OCI-LY7 (cell line): ENCODE results near the gene GABARAPL1. TPM values are rescaled to one million over a fixed set of nuclear protein-coding genes. Genes with fewer than 3 reads are reported as not detected.

Source experiments
- BruUV-seq: library from RNA; stranded (reverse); fragments of 400-500 nt; replicated peaks from 2 replicates; lab custom pipeline; 2021; lab: Mats Ljungman, UMichigan
- CTCF ChIA-PET: fragments of 300-600 bp; sonication (Branson Sonifier 250); formaldehyde crosslinking; loops from one replicate; lab custom pipeline; 2022; ENCODE audit warnings: antibody characterized with exemption; ENCODE audit not compliant: unreplicated experiment; lab: Charles Lee
- POLR2A ChIA-PET: fragments of 300-600 bp; sonication (Branson Sonifier 250); formaldehyde crosslinking; loops from one replicate; lab custom pipeline; 2022; ENCODE audit warnings: antibody characterized with exemption; lab: Charles Lee
- DNase-seq: peaks from one replicate; pipeline ENCODE4 v3.0.0-alpha.2; 2015; ENCODE audit warnings: low spot score
- H2AFZ ChIP-seq: fragments of 200-600 bp; sonication (generic), shearing (Covaris generic); 2 replicates; pipeline ENCODE4 v1.6.1; 2014; ENCODE audit warnings: mild to moderate bottlenecking, antibody characterized with exemption, low read length, moderate library complexity
- H3K27ac ChIP-seq: fragments of 200-600 bp; sonication (generic); 2 replicates; pipeline ENCODE4 v1.5.1; 2014; ENCODE audit warnings: mixed run types, low read depth, mild to moderate bottlenecking, moderate library complexity, low read length, inconsistent platforms; ENCODE audit not compliant: poor library complexity, severe bottlenecking
- H3K36me3 ChIP-seq: fragments of 200-600 bp; sonication (generic); 2 replicates; pipeline ENCODE4 v1.6.1; 2014; ENCODE audit warnings: mild to moderate bottlenecking, antibody characterized with exemption, low read length, moderate library complexity, mixed read lengths; ENCODE audit not compliant: insufficient read depth
- H3K4me1 ChIP-seq: fragments of 200-600 bp; sonication (generic); 2 replicates; pipeline ENCODE4 v1.5.1; 2014; ENCODE audit warnings: mild to moderate bottlenecking, low read length; ENCODE audit not compliant: insufficient read depth, poor library complexity, severe bottlenecking
- H3K4me2 ChIP-seq: fragments of 200-600 bp; sonication (generic); 2 replicates; pipeline ENCODE4 v1.6.1; 2014; ENCODE audit warnings: mild to moderate bottlenecking, low read length
- H3K4me3 ChIP-seq: fragments of 200-600 bp; sonication (generic); 2 replicates; pipeline ENCODE4 v1.5.1; 2014; ENCODE audit warnings: mild to moderate bottlenecking, low read depth, low read length; ENCODE audit not compliant: poor library complexity, severe bottlenecking
- H3K79me2 ChIP-seq: fragments of 200-600 bp; sonication (generic); 2 replicates; pipeline ENCODE4 v1.6.1; 2016; ENCODE audit warnings: low read depth, mild to moderate bottlenecking, low read length, moderate library complexity, mixed read lengths; ENCODE audit not compliant: insufficient read depth
- H3K9me2 ChIP-seq: fragments of 200-600 bp; sonication (generic); 2 replicates; pipeline ENCODE4 v1.6.1; 2016; ENCODE audit warnings: mild to moderate bottlenecking, low read length, mixed read lengths; ENCODE audit not compliant: insufficient read depth
- H3K9me3 ChIP-seq: fragments of 200-600 bp; sonication (generic); 2 replicates; pipeline ENCODE4 v1.6.1; 2014; ENCODE audit warnings: mild to moderate bottlenecking, mixed run types, low read length, mixed read lengths
- H4K20me1 ChIP-seq: fragments of 200-600 bp; sonication (generic); 2 replicates; pipeline ENCODE4 v1.6.1; 2014; ENCODE audit warnings: mild to moderate bottlenecking, antibody characterized with exemption, low read length, moderate library complexity, mixed read lengths; ENCODE audit not compliant: insufficient read depth
- EZH2phosphoT487 ChIP-seq: fragments of 200-600 bp; sonication (generic); IDR thresholded peaks from 2 replicates; pipeline ENCODE4 v1.6.1; 2018; ENCODE audit warnings: low read depth, borderline replicate concordance, mild to moderate bottlenecking, mixed run types, antibody characterized with exemption, low read length, moderate library complexity, mixed read lengths
- intact Hi-C: fragments of 100-400 bp; cut with micrococcal nuclease; formaldehyde crosslinking; loops from one replicate; pipeline ENCODE4 v1.10.0; 2022; ENCODE audit not compliant: unreplicated experiment
- total RNA-seq, 2 experiments: library from RNA; depleted of rRNA in 1 of 2; stranded (reverse); fragments of >200 nt in 1 of 2; shearing (Covaris generic) in 1 of 2; gene quantifications; 2 replicates each; pipeline ENCODE4 v1.2.3, GENCODE V29; 2014 to 2022
- TF ChIP-seq, protein P1 (sequence below): fragments of 200-600 bp; sonication (generic); conservative IDR thresholded peaks from 2 replicates; pipeline ENCODE4 v1.5.1; 2014; ENCODE audit warnings: mild to moderate bottlenecking, antibody characterized with exemption, low read length, moderate library complexity, mixed read lengths

GABARAPL1 gene
- total RNA-seq, 2 experiments from 2014 or later: 34.2 to 52.4 TPM

DNA sequence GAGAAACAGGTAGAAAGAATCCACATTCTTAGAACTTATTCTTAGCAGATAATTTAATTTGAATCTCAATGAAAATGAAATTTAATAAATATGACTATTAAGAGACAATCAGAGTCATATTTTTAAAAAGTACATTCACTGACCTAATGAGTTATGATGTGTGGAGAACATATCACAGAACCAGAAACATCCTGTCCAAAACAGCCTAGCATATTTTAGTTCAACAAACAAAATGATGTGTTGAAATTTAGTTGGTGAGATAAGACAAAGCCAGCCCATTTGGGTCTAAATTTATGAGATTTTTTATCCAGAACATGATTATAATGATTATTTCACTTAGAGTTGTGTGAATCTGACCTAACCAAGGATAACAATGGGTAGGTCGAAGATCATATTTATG is 25.8 kb downstream of the GABARAPL1 start:
- peaks cover 26% of the 10 kb centered on the region for H3K4me1 ChIP-seq
- TF ChIP-seq EZH2phosphoT487: no peak
- TF ChIP-seq, protein P1, sequence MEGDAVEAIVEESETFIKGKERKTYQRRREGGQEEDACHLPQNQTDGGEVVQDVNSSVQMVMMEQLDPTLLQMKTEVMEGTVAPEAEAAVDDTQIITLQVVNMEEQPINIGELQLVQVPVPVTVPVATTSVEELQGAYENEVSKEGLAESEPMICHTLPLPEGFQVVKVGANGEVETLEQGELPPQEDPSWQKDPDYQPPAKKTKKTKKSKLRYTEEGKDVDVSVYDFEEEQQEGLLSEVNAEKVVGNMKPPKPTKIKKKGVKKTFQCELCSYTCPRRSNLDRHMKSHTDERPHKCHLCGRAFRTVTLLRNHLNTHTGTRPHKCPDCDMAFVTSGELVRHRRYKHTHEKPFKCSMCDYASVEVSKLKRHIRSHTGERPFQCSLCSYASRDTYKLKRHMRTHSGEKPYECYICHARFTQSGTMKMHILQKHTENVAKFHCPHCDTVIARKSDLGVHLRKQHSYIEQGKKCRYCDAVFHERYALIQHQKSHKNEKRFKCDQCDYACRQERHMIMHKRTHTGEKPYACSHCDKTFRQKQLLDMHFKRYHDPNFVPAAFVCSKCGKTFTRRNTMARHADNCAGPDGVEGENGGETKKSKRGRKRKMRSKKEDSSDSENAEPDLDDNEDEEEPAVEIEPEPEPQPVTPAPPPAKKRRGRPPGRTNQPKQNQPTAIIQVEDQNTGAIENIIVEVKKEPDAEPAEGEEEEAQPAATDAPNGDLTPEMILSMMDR: no peak
- BruUV-seq: no TSS peak
- no peak overlapping the region for H2AFZ ChIP-seq
- intact Hi-C loops: no loop called here
- H3K9me2 ChIP-seq: no peaks in the 10 kb centered on the region
- H3K79me2 ChIP-seq: no peaks in the 10 kb centered on the region
- peaks cover 50% of the 10 kb centered on the region for H3K9me3 ChIP-seq
- CTCF ChIA-PET: no interaction called here
- no peak overlapping the region for H3K4me3 ChIP-seq
- POLR2A ChIA-PET: interaction anchor here (1.3 kb wide), 1 partner anchor 11 kb away, joined by 3 read pairs; no protein-coding TSS in a partner anchor
- H3K27ac ChIP-seq: no peak overlapping the region
- H3K4me2 ChIP-seq: no peak overlapping the region
- no peaks in the 10 kb centered on the region for H4K20me1 ChIP-seq
- H3K36me3 ChIP-seq: peaks cover 36% of the 10 kb centered on the region
- DNase-seq: no peak

- Histone ChIP-seq H4K20me1 (no peaks in the 10 kb centered on the region), H3K9me2 (no peaks in the 10 kb centered on the region), H3K4me1 (peaks cover 53% of the 10 kb centered on the region), H3K9me3 (peaks cover 22% of the 10 kb centered on the region), H2AFZ (peak overlapping the region; percentile 91; the same call in 1 of the 2 replicates), H3K27ac (peak overlapping the region; percentile 82), H3K4me3 (no peak overlapping the region), H3K36me3 (peaks cover 14% of the 10 kb centered on the region), H3K79me2 (no peaks in the 10 kb centered on the region), H3K4me2 (no peak overlapping the region)
- CTCF ChIA-PET: no interaction called here
- POLR2A ChIA-PET: interaction anchor here (0.8 to 5.5 kb wide), 9 partner anchors 9 to 150 kb away, joined by 3 to 37 read pairs (median 4); no protein-coding TSS in a partner anchor
- no peak for DNase-seq
- BruUV-seq: no TSS peak
- TF ChIP-seq, protein P1: no peak
- TF ChIP-seq EZH2phosphoT487: no peak
- intact Hi-C loops: no loop called here
Measured at GRCh38 chr12:10241290-10241689, 28.6 kb downstream of the GABARAPL1 start.

DNA sequence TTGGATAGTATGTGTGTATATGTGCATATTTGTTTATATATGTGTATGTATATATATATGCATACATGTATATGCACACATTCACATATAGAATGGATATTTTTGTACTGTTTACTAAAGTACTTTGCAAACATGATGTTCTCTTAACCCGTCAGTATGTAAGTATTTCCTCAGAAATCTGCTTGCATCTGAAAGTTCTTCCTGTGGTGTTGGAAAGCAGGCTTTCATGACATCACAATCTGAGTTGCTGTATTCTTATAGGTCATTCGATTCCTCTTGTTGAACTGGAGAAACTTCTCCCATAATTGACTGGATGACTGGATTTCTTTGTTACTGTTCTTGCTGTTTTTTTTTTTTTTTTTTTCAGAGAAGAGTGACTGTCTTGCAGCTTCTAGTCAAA is 29.1 kb downstream of the GABARAPL1 start:
- BruUV-seq: no TSS peak
- POLR2A ChIA-PET: interaction anchor here (0.7 to 5.5 kb wide), 9 partner anchors 9 to 81 kb away, joined by 3 to 37 read pairs (median 4); no protein-coding TSS in a partner anchor
- peak overlapping the region; percentile 91; the same call in 1 of the 2 replicates for H2AFZ ChIP-seq
- H3K4me3 ChIP-seq: no peak overlapping the region
- peak overlapping the region; percentile 74 for H3K4me2 ChIP-seq
- no peaks in the 10 kb centered on the region for H4K20me1 ChIP-seq
- peaks cover 10% of the 10 kb centered on the region for H3K36me3 ChIP-seq
- peak overlapping the region; percentile 82 for H3K27ac ChIP-seq
- intact Hi-C loops: no loop called here
- CTCF ChIA-PET: no interaction called here
- no peaks in the 10 kb centered on the region for H3K79me2 ChIP-seq
- H3K9me3 ChIP-seq: peaks cover 18% of the 10 kb centered on the region
- TF ChIP-seq, protein P1: no peak
- TF ChIP-seq EZH2phosphoT487: no peak
- no peak for DNase-seq
- H3K4me1 ChIP-seq: peaks cover 57% of the 10 kb centered on the region
- no peaks in the 10 kb centered on the region for H3K9me2 ChIP-seq
